ENCODE measurements around the gene FUT7. TPM values are rescaled to one million over a fixed set of nuclear protein-coding genes. Genes with fewer than 3 reads are reported as not detected.

FUT7 gene
- total RNA-seq, 2 experiments from 2014 or later: 1.3 to 1.6 TPM

DNA sequence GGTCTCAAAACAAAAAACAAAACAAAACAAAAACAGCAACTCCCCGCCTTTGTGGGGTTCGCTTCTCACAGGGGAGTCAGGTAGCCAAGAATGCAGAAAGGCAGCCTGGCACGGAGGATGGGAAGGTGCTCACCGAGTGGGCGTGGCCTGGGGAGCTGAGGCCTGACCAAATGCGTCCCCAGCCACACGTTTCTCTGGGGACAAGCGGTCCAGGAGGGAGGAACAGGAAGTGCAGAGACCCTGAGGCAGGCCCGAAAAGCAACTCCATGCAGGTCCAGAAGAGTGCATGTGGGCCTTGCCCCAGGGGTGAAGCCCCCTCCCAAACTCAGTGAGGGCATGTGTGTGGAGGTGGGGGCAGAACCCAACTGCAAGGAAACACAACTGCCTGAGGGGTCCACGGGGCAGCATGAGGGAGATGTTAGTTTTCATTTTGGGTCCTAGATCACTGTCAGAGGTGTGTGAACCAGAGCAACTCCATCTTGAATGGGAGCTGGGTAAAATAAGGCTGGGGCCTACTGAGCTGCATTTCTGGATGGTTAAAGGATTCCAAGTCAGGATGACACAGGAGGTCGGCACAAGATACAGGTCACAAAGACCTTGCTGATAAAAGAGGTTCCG lies 42.9 kb upstream of the FUT7 start:
- no peak overlapping the region for H3K27ac Mint-ChIP-seq
- DNase-seq: no peak
- no peaks in the 10 kb centered on the region for H3K27me3 Mint-ChIP-seq
- no peak for ATAC-seq
- ChIA-PET POLR2A (no interaction called here), CTCF (interaction anchor here (0.5 to 0.9 kb wide), 2 partner anchors 28 to 39 kb away, joined by 3 read pairs; no protein-coding TSS in a partner anchor)
- H3K4me1 Mint-ChIP-seq: peaks cover 5% of the 10 kb centered on the region
- intact Hi-C loops (cut with DNase I, micrococcal nuclease): no loop called here
- no peaks in the 10 kb centered on the region for H3K9me3 Mint-ChIP-seq (ENCODE audit: low read depth)
- no peak overlapping the region for H3K4me3 Mint-ChIP-seq
- peaks cover 1% of the 10 kb centered on the region for H3K36me3 Mint-ChIP-seq (ENCODE audit: low read depth)

DNA sequence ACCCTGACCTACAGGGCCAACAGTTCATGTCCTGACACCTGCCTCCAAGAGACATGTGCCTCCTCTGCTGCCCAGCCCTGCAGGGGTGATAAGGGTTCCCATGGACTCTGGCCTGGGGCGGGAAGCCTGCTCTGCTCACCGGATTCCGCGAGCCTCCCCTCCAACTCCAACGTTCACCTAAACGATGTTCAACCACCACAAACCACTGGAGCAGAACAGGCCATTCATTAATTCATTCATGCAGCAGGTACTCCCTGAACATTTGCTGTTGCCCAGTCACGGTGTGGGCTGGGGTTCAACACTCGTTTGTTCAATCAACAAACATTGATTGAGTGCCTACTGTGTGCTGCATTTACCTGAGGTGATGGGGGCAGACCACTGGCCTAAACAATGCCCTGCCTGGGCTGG lies 42.1 kb upstream of the FUT7 start:
- no peak overlapping the region for H3K4me3 Mint-ChIP-seq
- ATAC-seq (no peak), DNase-seq (no peak)
- POLR2A ChIA-PET: interaction anchor here (0.6 kb wide), 1 partner anchor 12 kb away, joined by 6 read pairs; no protein-coding TSS in a partner anchor
- CTCF ChIA-PET: no interaction called here
- intact Hi-C loops (cut with DNase I, micrococcal nuclease): no loop called here
- H3K9me3 Mint-ChIP-seq (ENCODE audit: low read depth): no peaks in the 10 kb centered on the region
- no peaks in the 10 kb centered on the region for H3K36me3 Mint-ChIP-seq (ENCODE audit: low read depth)
- peaks cover 5% of the 10 kb centered on the region for H3K4me1 Mint-ChIP-seq
- no peaks in the 10 kb centered on the region for H3K27me3 Mint-ChIP-seq
- no peak overlapping the region for H3K27ac Mint-ChIP-seq

DNA sequence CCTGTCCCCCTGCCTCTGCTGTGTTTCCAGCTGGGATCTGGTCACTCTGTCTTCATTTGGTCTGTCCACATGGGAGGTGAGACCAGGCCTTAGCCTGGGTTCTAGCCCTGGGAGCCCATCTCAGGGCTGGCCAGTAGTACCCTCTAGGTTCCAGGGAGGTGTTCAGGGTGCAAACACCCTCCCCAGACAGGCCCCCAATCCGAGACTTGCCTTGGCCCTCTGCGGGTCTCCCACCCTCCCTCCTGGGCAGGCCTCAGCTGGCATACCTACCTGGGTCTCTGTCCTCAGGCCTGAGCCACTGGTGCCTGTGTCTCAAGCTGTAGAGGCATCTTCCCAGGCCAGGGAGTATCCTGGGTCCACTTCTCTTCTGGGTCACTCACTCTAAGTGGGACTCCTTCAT lies 39.4 kb upstream of the FUT7 start:
- intact Hi-C loops (cut with DNase I, micrococcal nuclease): loop anchor here in 1 of 2 experiments (2.0 kb wide), 1 partner anchor 14 kb away; no protein-coding TSS in a partner anchor
- peak overlapping the region; percentile 71 for H3K27ac Mint-ChIP-seq
- H3K4me1 Mint-ChIP-seq: peaks cover 9% of the 10 kb centered on the region
- no peaks in the 10 kb centered on the region for H3K36me3 Mint-ChIP-seq (ENCODE audit: low read depth)
- ATAC-seq: no peak
- H3K4me3 Mint-ChIP-seq: peak overlapping the region; percentile 71
- ChIA-PET CTCF (interaction anchor here (0.7 to 4.8 kb wide), 10 partner anchors 10 to 343 kb away, joined by 3 to 32 read pairs (median 4); partner anchors contain the start of genes MAN1B1, NPDC1 and SSNA1), POLR2A (interaction anchor here (0.5 to 1.6 kb wide), 3 partner anchors 14 to 24 kb away, joined by 3 to 4 read pairs (median 3); partner anchors contain the start of gene MAN1B1)
- H3K9me3 Mint-ChIP-seq (ENCODE audit: low read depth): no peaks in the 10 kb centered on the region
- DNase-seq: no peak
- H3K27me3 Mint-ChIP-seq: no peaks in the 10 kb centered on the region

DNA sequence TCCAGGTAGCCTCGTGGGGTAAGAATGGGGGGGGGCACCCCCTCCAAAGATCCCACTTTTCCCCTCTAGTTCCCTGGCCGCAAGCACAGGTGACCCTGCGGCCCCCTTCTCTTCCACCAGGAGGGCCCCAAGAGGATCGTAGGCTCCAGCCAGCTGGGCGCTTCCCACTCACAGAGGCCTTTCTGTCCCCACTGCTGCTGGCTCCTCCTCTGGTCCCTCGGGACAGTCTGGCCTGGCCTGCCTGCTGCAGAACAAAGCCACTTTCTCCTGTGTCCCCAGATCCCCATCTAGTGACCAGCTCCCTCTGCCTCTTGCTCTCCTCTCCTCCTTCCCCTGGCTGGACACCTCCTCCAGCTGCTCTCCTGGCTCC lies 39.0 kb upstream of the FUT7 start:
- Mint-ChIP-seq H3K36me3 (ENCODE audit: low read depth) (no peaks in the 10 kb centered on the region), H3K4me3 (peak overlapping the region; percentile 71), H3K9me3 (ENCODE audit: low read depth) (no peaks in the 10 kb centered on the region), H3K27ac (peak overlapping the region; percentile 71), H3K4me1 (peaks cover 9% of the 10 kb centered on the region), H3K27me3 (no peaks in the 10 kb centered on the region)
- ATAC-seq (no peak), DNase-seq (no peak)
- CTCF ChIA-PET: interaction anchor here (0.6 to 4.8 kb wide), 14 partner anchors 10 to 342 kb away, joined by 3 to 32 read pairs (median 4); partner anchors contain the start of genes AJM1, NPDC1 and SSNA1
- intact Hi-C loops (cut with DNase I, micrococcal nuclease): loop anchor here (1.0 to 2.0 kb wide), 7 partner anchors 14 to 280 kb away; partner anchors contain the start of genes ABCA2 (in 1 of the 2), MAN1B1 (in 1 of the 2), NPDC1 (in 1 of the 2) and TMEM141 (in 1 of the 2)
- POLR2A ChIA-PET: interaction anchor here (0.5 to 1.6 kb wide), 3 partner anchors 14 to 25 kb away, joined by 3 to 11 read pairs (median 4); partner anchors contain the start of gene MAN1B1

DNA sequence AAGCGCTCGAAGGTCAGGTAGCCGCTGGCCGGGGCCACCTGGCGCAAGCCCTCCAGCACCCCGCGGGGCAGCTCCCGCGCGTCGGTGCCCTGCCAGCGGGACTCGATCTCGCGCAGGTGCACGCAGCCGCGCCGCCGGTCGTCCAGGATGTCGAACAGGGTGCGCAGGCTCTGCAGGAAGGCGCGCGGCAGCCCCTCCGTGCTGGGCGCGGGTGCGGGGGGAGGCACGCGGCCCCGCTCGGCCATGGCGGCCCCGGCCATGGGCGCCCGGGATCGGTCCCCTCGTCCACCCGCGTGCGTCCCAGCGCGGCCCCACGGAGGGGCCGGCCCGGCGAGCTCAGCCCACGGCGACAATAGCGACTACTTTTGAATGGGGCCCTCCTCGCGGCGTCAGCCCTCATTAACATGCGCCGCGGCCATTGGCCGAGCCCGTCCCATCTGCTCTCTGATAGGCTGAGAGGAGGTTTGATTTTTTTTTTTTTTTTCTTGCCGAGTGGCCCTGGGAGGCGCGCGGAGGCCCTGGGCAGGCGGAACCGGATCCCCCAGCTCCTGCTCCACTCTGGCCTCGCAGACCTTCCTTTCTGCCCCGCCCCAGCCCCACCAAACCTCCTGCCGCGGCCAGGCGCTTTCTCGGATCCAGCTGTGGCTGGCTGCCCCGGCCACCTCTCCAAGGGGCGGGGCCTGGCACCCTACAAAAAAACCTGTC lies 38.5 kb upstream of the FUT7 start, which contains the start of gene SAPCD2:
Gene SAPCD2, minus strand, starts transcription at position 357 of the 705 bp plus-strand sequence. Its CDS starts 97 bp downstream, at position 260.
- POLR2A ChIA-PET: interaction anchor here (0.5 to 1.6 kb wide), 4 partner anchors 15 to 117 kb away, joined by 3 to 11 read pairs (median 4); partner anchors contain the start of gene MAN1B1
- CTCF ChIA-PET: interaction anchor here (0.6 to 4.8 kb wide), 15 partner anchors 10 to 603 kb away, joined by 3 to 32 read pairs (median 4); partner anchors contain the start of genes AJM1 and NPDC1
- Mint-ChIP-seq H3K4me1 (peaks cover 9% of the 10 kb centered on the region), H3K4me3 (peak within 1 kb of the TSS; percentile 71), H3K27me3 (no peaks in the 10 kb centered on the region), H3K27ac (peak within 1 kb of the TSS; percentile 71), H3K9me3 (ENCODE audit: low read depth) (no peaks in the 10 kb centered on the region), H3K36me3 (ENCODE audit: low read depth) (no peaks in the 10 kb centered on the region)
- intact Hi-C loops (cut with DNase I, micrococcal nuclease): loop anchor here (1.0 to 2.0 kb wide), 7 partner anchors 14 to 279 kb away; partner anchors contain the start of genes ABCA2 (in 1 of the 2), MAN1B1 (in 1 of the 2), NPDC1 (in 1 of the 2) and TMEM141 (in 1 of the 2)
- DNase-seq: peak; percentile 92
- ATAC-seq: peak; percentile 91

DNA sequence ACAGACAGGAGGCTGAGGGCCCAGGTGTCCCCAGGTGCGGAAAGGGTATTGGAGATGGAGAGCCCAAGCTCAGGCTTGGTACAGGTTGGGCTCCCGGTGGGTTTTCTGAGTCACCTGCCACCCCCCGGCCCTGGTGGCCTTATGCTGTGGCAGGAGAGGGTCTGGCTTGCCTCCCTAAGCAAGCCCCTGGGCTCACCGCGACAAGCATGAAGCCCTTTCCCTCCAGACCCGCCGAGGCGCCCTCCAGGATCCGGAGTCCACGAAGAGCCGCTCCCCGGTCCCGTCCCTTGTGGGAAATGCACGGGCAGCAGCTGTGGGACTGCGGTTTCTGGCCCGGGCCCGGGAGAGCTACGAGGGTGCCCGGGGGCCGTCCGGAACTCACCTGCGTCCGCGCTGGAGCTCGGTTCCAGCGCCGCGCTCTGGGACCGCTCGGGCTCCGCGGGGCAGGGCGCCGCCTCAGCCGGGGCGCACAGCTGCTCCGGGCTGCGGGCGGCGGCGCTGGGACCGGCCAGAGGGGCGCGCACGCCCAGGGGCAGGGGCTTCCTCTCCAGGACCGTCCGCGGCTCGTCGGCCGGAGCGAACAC lies 37.7 kb upstream of the FUT7 start:
- Mint-ChIP-seq H3K4me1 (peaks cover 9% of the 10 kb centered on the region), H3K27ac (no peak overlapping the region), H3K9me3 (ENCODE audit: low read depth) (no peaks in the 10 kb centered on the region), H3K36me3 (ENCODE audit: low read depth) (no peaks in the 10 kb centered on the region), H3K4me3 (peak overlapping the region; percentile 51), H3K27me3 (no peaks in the 10 kb centered on the region)
- ATAC-seq (no peak), DNase-seq (peak; percentile 36)
- intact Hi-C loops (cut with DNase I, micrococcal nuclease): loop anchor here (1.0 to 10.0 kb wide), 9 partner anchors 15 to 285 kb away; partner anchors contain the start of genes ABCA2 (in 2 of the 2), MAN1B1 (in 1 of the 2), NPDC1 (in 1 of the 2) and TMEM141 (in 1 of the 2)
- ChIA-PET POLR2A (interaction anchor here (1.6 kb wide), 1 partner anchor 17 kb away, joined by 11 read pairs; the partner anchor contains the start of gene MAN1B1), CTCF (interaction anchor here (0.6 to 4.8 kb wide), 15 partner anchors 9 to 1512 kb away, joined by 3 to 32 read pairs (median 4); partner anchors contain the start of gene NPDC1)

DNA sequence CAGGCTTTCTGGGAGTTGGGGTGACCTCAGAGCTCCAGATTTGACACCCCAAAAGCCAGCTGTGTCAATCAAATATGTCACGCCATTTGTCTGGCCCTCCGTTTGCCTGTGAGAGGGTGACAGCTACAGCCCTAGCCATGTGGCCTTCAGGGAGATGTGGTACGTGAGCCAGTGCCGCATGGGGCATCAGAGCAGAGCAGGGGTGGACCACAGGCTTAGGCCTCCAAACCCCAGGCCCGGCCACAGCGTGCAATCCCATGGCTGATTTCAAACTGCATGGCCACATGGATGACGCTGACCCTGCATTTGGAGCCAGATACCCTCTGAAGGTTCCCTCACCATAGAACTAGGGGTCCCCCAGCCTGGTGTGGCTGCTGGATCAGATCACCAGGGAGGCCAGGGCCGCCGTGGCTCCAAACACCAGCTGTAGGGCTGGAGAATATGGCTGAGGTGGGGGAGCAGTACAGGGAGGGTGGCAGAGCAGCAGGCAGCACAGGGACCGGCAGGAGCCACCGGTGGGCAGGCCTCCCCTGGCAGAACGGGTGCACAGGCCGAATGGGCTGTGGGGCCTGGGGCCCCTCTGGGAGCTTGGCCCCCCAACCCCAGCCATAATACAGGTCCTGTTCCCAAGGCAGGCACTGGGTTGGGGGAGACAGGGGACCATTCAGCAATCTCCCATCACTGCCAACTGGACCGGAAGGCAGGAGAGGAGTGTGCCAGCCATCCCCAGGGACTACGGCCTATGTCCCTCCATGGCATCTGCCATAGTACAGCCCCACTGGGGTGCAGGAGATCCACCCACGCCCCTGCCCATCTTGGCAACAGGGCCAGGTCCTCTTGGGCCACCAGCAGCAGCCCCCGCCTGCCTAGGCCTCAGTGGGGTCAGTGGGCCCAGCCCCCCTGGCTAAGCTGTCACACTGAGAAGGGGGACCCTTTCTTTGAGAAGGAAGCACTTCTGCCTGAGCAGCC lies 36.9 kb upstream of the FUT7 start:
- ChIA-PET CTCF (interaction anchor here (0.6 to 4.8 kb wide), 23 partner anchors 8 to 1512 kb away, joined by 3 to 43 read pairs (median 5); partner anchors contain the start of genes MAN1B1, NPDC1 and UAP1L1), POLR2A (interaction anchor here (1.6 to 1.7 kb wide), 2 partner anchors 18 to 27 kb away, joined by 5 to 11 read pairs; partner anchors contain the start of gene MAN1B1)
- Mint-ChIP-seq H3K27ac (no peak overlapping the region), H3K36me3 (ENCODE audit: low read depth) (peaks cover 2% of the 10 kb centered on the region), H3K4me3 (peak overlapping the region; percentile 51), H3K4me1 (peaks cover 9% of the 10 kb centered on the region), H3K9me3 (ENCODE audit: low read depth) (no peaks in the 10 kb centered on the region), H3K27me3 (no peaks in the 10 kb centered on the region)
- intact Hi-C loops (cut with DNase I, micrococcal nuclease): loop anchor here in 1 of 2 experiments (5.0 to 10.0 kb wide), 2 partner anchors 42 to 284 kb away; partner anchors contain the start of gene ABCA2
- no peak for DNase-seq
- ATAC-seq: no peak

DNA sequence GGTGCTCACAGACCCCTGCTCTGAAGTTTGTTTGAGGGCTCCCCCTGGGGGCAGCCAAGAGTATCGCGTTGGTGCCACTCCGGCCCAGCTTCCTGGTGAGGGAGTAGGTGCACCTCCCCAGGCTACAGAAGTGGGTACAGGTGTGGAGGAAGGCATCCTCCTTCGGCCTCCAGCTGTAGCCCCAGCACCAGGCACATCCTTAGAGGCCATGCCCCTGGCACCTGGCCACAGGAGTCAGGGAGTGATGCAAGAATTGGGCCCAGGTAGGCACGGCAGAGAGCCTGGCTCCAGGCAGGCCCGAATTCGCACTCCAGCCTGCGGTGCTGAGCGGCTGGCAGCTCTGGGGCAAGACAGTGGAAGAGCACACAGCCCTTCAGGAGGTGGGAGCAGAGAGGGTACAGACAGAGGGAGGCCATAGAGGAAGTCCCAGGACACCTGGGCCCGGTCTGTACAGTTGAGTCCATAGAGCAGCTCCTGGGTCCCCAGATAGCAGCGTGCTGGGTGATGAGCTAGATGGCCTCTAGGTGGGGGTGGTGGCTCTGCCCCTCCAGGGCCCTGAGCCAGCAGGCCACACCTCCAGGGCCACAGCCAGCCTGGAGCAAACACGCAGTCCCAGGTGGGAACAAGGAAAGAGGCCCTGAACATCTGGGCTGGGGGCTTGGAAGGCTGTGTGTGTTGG lies 36.1 kb upstream of the FUT7 start:
- H3K27ac Mint-ChIP-seq: peak overlapping the region; percentile 55

More for the DNA sequence above, 36.1 kb upstream of the FUT7 start:
- Mint-ChIP-seq H3K36me3 (ENCODE audit: low read depth) (peaks cover 2% of the 10 kb centered on the region), H3K9me3 (ENCODE audit: low read depth) (no peaks in the 10 kb centered on the region), H3K4me3 (peak overlapping the region; percentile 28), H3K27me3 (no peaks in the 10 kb centered on the region), H3K4me1 (peaks cover 9% of the 10 kb centered on the region)
- ChIA-PET POLR2A (interaction anchor here (0.6 to 1.7 kb wide), 3 partner anchors 28 to 1145 kb away, joined by 3 to 5 read pairs (median 4); no protein-coding TSS in a partner anchor), CTCF (interaction anchor here (0.6 to 4.8 kb wide), 22 partner anchors 8 to 290 kb away, joined by 3 to 43 read pairs (median 6); partner anchors contain the start of genes MAN1B1, NPDC1 and UAP1L1)
- DNase-seq (peak; percentile 92), ATAC-seq (peak; percentile 71)
- intact Hi-C loops (cut with DNase I, micrococcal nuclease): loop anchor here (1.0 to 10.0 kb wide), 4 partner anchors 19 to 283 kb away; partner anchors contain the start of gene ABCA2 (in 1 of the 2)
